ENCODE measurements around the gene SPAG16.

GRCh38 chr2:214057986-214058385 lies 773.7 kb downstream of the SPAG16 start:
- TF ChIP-seq POLR2AphosphoS5 (IDR thresholded peaks at IDR 0.05; ENCODE audit: low read depth, low read length): no peak
- TF ChIP-seq TAF1 (IDR thresholded peaks at IDR 0.05; ENCODE audit: borderline replicate concordance, insufficient read depth, low read length): no peak
- TF ChIP-seq SIN3A (IDR thresholded peaks at IDR 0.05; ENCODE audit: borderline replicate concordance, insufficient read depth, low read length): no peak
